Stomach (tissue), 4 donors: ENCODE results near the gene SIK3.
"Not testable (repeated sequence)": the region's sequence is repeated elsewhere in the genome, so short reads cannot be mapped to it uniquely, and the experiment has no call there.

ENCODE experiments used
- EP300 ChIP-seq: sonication (generic); formaldehyde crosslinking; IDR thresholded peaks from one replicate; pipeline ENCODE4 v1.6.1; 2017; ENCODE audit warnings: antibody characterized with exemption
- TF ChIP-seq, protein P1 (sequence below), 7 experiments: fragments of 450-650 bp in 4 of 7; fragments of 200-600 bp in 3 of 7; sonication (generic) in 3 of 7; IDR thresholded peaks; one replicate each; pipeline ENCODE4 v1.5.1; 2016 to 2019; ENCODE audit warnings: antibody characterized with exemption in 7 of 7, control low read depth in 2 of 7, mild to moderate bottlenecking in 1 of 7

DNA sequence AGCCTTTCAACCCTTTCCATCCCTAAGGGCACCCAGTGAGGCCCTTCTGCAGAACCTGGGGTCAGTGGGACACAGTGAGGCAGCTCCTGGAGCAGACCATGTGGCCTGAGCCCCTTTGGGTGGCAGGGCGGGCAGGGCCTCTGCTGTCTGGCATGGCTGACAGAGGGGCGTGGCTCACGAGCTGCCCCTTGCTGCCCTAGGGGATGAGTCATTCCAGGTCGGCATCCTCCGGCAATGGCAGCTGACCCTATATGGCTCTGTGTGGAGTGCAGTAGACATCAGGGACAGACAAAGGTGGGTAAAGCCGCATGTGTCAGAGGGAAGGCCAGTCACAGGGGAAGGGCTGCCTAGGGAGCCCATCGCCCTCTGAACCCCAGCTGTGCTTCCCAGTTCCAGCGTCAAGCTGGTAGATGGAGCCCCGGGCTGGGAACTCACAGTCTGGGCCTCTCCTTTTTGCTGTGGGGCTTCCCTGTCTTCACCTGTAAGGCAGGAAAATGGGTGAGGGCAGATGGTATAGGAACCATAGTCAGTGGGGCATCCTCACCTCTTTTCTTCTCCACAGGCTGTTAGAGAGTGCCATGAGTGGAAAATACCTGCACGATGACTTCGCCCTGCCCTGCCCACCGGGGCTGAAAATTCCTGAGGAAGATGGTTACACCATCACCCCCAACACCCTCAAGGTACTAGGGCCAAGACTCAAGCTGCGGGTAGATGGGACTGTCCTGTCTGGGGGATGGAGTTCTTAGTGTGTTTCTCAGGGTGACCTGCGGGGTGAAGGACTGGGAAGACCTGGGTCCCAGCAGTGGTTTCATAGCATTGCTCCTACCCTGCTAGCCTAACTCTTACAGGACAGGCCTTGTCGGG, 39.2 kb upstream of the SIK3 start:
- TF ChIP-seq, protein P1, sequence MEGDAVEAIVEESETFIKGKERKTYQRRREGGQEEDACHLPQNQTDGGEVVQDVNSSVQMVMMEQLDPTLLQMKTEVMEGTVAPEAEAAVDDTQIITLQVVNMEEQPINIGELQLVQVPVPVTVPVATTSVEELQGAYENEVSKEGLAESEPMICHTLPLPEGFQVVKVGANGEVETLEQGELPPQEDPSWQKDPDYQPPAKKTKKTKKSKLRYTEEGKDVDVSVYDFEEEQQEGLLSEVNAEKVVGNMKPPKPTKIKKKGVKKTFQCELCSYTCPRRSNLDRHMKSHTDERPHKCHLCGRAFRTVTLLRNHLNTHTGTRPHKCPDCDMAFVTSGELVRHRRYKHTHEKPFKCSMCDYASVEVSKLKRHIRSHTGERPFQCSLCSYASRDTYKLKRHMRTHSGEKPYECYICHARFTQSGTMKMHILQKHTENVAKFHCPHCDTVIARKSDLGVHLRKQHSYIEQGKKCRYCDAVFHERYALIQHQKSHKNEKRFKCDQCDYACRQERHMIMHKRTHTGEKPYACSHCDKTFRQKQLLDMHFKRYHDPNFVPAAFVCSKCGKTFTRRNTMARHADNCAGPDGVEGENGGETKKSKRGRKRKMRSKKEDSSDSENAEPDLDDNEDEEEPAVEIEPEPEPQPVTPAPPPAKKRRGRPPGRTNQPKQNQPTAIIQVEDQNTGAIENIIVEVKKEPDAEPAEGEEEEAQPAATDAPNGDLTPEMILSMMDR (IDR thresholded peaks at IDR 0.05): not testable (repeated sequence)
- not testable (repeated sequence) for TF ChIP-seq EP300
